HepG2 (cell line): ENCODE measurements around the gene SFXN2. TPM values are rescaled to one million over a fixed set of nuclear protein-coding genes. Genes with fewer than 3 reads are reported as not detected.

ENCODE experiments used
- BCL6 ChIP-seq: IDR thresholded peaks from 2 replicates; pipeline ENCODE4 v1.6.1; 2016; ENCODE audit warnings: missing genetic modification reagents, missing compliant biosample characterization
- FOXA1 ChIP-seq, 2 experiments: fragments of 450-650 bp in 1 of 2; sonication (generic) in 1 of 2; formaldehyde crosslinking in 1 of 2; IDR thresholded peaks; 2 replicates each; pipeline versions ENCODE4 v1.4.0 to v1.6.1; 2016 to 2020; ENCODE audit warnings: missing genetic modification reagents in 1 of 2
- FOXP1 ChIP-seq, 2 experiments: fragments of 450-650 bp in 1 of 2; IDR thresholded peaks; 2 replicates each; pipeline ENCODE4 v1.6.1; 2017 to 2018; ENCODE audit warnings: antibody characterized with exemption in 1 of 2
- JUN ChIP-seq: sonication (generic); formaldehyde crosslinking; IDR thresholded peaks from 2 replicates; pipeline ENCODE4 v1.4.0; 2020; ENCODE audit warnings: mild to moderate bottlenecking, missing genetic modification reagents
- LBX2 ChIP-seq: sonication (generic); formaldehyde crosslinking; IDR thresholded peaks from 2 replicates; pipeline ENCODE4 v1.5.0; 2020; ENCODE audit warnings: missing genetic modification reagents, mild to moderate bottlenecking, borderline replicate concordance
- MEIS2 ChIP-seq: sonication (generic); formaldehyde crosslinking; IDR thresholded peaks from 2 replicates; pipeline ENCODE4 v1.9.0; 2021; ENCODE audit warnings: mild to moderate bottlenecking, missing genetic modification reagents
- MIER3 ChIP-seq: IDR thresholded peaks from 2 replicates; pipeline ENCODE4 v1.6.1; 2016; ENCODE audit warnings: missing compliant biosample characterization, borderline replicate concordance
- ONECUT2 ChIP-seq: sonication (generic); formaldehyde crosslinking; IDR thresholded peaks from 2 replicates; pipeline ENCODE4 v1.4.0; 2020; ENCODE audit warnings: missing genetic modification reagents
- SIX1 ChIP-seq: sonication (generic); formaldehyde crosslinking; IDR thresholded peaks from 2 replicates; pipeline ENCODE4 v1.4.0; 2020; ENCODE audit warnings: missing genetic modification reagents, borderline replicate concordance
- SMARCC2 ChIP-seq: fragments of 450-650 bp; IDR thresholded peaks from 2 replicates; pipeline ENCODE4 v1.6.1; 2017; ENCODE audit warnings: antibody characterized with exemption, mild to moderate bottlenecking
- SPEN ChIP-seq: sonication (generic); formaldehyde crosslinking; IDR thresholded peaks from 2 replicates; pipeline ENCODE4 v1.5.1; 2020; ENCODE audit warnings: low read depth, mild to moderate bottlenecking, missing genetic modification reagents
- SSRP1 ChIP-seq: IDR thresholded peaks from 2 replicates; pipeline ENCODE4 v1.6.1; 2016; ENCODE audit warnings: control low read depth
- THAP8 ChIP-seq: sonication (generic); formaldehyde crosslinking; IDR thresholded peaks from 2 replicates; pipeline ENCODE4 v1.5.1; 2020; ENCODE audit warnings: missing genetic modification reagents, mild to moderate bottlenecking, borderline replicate concordance
- YY1 ChIP-seq: IDR thresholded peaks from 2 replicates; pipeline ENCODE4 v1.6.1; 2011; ENCODE audit warnings: low read length, low read depth, moderate library complexity, mild to moderate bottlenecking; ENCODE audit not compliant: insufficient read depth, insufficient replicate concordance
- ZNF234 ChIP-seq: sonication (generic); formaldehyde crosslinking; conservative IDR thresholded peaks from 2 replicates; pipeline ENCODE4 v1.5.1; 2020; ENCODE audit warnings: mild to moderate bottlenecking, missing genetic modification reagents
- ZNF253 ChIP-seq: sonication (generic); formaldehyde crosslinking; IDR thresholded peaks from 2 replicates; pipeline ENCODE4 v1.8.0; 2022; ENCODE audit warnings: mild to moderate bottlenecking, missing genetic modification reagents, borderline replicate concordance
- ZNF264 ChIP-seq: sonication (generic); formaldehyde crosslinking; IDR thresholded peaks from 2 replicates; pipeline ENCODE4 v1.4.0; 2020; ENCODE audit warnings: missing genetic modification reagents
- ZNF564 ChIP-seq: sonication (generic); formaldehyde crosslinking; IDR thresholded peaks from 2 replicates; pipeline ENCODE4 v1.8.1; 2023; ENCODE audit warnings: mild to moderate bottlenecking, missing genetic modification reagents
- ZNF670 ChIP-seq: sonication (generic); formaldehyde crosslinking; IDR thresholded peaks from 2 replicates; pipeline ENCODE4 v1.8.0; 2022; ENCODE audit warnings: mild to moderate bottlenecking, missing genetic modification reagents, borderline replicate concordance
- ZNF720 ChIP-seq: sonication (generic); formaldehyde crosslinking; IDR thresholded peaks from 2 replicates; pipeline ENCODE4 v1.4.0; 2020; ENCODE audit warnings: missing genetic modification reagents
- ZNF891 ChIP-seq: sonication (generic); formaldehyde crosslinking; IDR thresholded peaks from 2 replicates; pipeline ENCODE4 v1.5.0; 2020; ENCODE audit warnings: mild to moderate bottlenecking, missing genetic modification reagents
- polyA plus RNA-seq, 8 experiments: library from polyadenylated mRNA; depleted of rRNA in 3 of 8; stranded (reverse) in 7 of 8; unstranded in 1 of 8; fragments of >200 nt; fragmentation: Illumina TruSeq in 4 of 8; extraction: Trizol in 4 of 8; gene quantifications; 2 replicates each; pipeline versions ENCODE4 v1.2.1 to v1.2.3, GENCODE V29; 2011 to 2016; ENCODE audit warnings: low read depth in 4 of 8, missing spikeins in 1 of 8, mixed read lengths in 1 of 8; ENCODE audit not compliant: insufficient read depth in 1 of 8
- total RNA-seq, 5 experiments: library from RNA; depleted of rRNA; stranded (reverse); fragments of >200 nt; fragmentation: Illumina TruSeq; extraction: Trizol; gene quantifications; 2 replicates each; pipeline ENCODE4 v1.2.3, GENCODE V29; 2016; ENCODE audit warnings: low read depth in 1 of 5
- TF ChIP-seq, protein P1 (sequence below), 2 experiments: sonication (generic) in 1 of 2; formaldehyde crosslinking in 1 of 2; IDR thresholded peaks; 2 replicates each; pipeline versions ENCODE4 v1.6.1 to v1.9.0; 2014 to 2022; ENCODE audit warnings: antibody characterized with exemption in 1 of 2, borderline replicate concordance in 1 of 2, inconsistent platforms in 1 of 2, low read depth in 1 of 2, missing genetic modification reagents in 1 of 2

Gene SFXN2
- total and polyA plus RNA-seq, 2 of the 13 experiments (the other 11 are each of a cell fraction or from before 2014, with no cell fraction given), result 12.8 to 21.1 TPM

- TF ChIP-seq THAP8 (CRISPR knock-in tag) (no peak), FOXA1 (IDR thresholded peaks at IDR 0.05) (peak; percentile 71), FOXA1 (CRISPR knock-in tag; IDR thresholded peaks at IDR 0.05) (peak; percentile 64), JUN (no peak), ZNF253 (CRISPR knock-in tag) (no peak), SIX1 (CRISPR knock-in tag) (no peak; the same call in 1 of the 2 replicates), ZNF891 (CRISPR knock-in tag) (no peak), ONECUT2 (CRISPR knock-in tag) (no peak), BCL6 (peak; percentile 61; the same call in 1 of the 2 replicates), SPEN (no peak), ZNF720 (CRISPR knock-in tag) (no peak), ZNF234 (no peak), MIER3 (CRISPR knock-in tag) (no peak), MEIS2 (CRISPR knock-in tag) (no peak), ZNF264 (CRISPR knock-in tag) (no peak), ZNF670 (CRISPR knock-in tag) (no peak), YY1 (no peak), LBX2 (no peak), ZNF564 (no peak), FOXP1 (IDR thresholded peaks at IDR 0.05) (peak; percentile 86), FOXP1 (CRISPR knock-in tag; IDR thresholded peaks at IDR 0.05) (peak; percentile 90), SSRP1 (CRISPR knock-in tag) (peak; percentile 32; the same call in 1 of the 2 replicates), SMARCC2 (no peak)
- TF ChIP-seq, protein P1, sequence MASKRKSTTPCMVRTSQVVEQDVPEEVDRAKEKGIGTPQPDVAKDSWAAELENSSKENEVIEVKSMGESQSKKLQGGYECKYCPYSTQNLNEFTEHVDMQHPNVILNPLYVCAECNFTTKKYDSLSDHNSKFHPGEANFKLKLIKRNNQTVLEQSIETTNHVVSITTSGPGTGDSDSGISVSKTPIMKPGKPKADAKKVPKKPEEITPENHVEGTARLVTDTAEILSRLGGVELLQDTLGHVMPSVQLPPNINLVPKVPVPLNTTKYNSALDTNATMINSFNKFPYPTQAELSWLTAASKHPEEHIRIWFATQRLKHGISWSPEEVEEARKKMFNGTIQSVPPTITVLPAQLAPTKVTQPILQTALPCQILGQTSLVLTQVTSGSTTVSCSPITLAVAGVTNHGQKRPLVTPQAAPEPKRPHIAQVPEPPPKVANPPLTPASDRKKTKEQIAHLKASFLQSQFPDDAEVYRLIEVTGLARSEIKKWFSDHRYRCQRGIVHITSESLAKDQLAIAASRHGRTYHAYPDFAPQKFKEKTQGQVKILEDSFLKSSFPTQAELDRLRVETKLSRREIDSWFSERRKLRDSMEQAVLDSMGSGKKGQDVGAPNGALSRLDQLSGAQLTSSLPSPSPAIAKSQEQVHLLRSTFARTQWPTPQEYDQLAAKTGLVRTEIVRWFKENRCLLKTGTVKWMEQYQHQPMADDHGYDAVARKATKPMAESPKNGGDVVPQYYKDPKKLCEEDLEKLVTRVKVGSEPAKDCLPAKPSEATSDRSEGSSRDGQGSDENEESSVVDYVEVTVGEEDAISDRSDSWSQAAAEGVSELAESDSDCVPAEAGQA (IDR thresholded peaks at IDR 0.05; ENCODE audit: low read depth), result no peak
- TF ChIP-seq, protein P1 (CRISPR knock-in tag; IDR thresholded peaks at IDR 0.05; ENCODE audit: borderline replicate concordance), result no peak
Observed at GRCh38 chr10:102769375-102770107, 55.1 kb downstream of the SFXN2 start (continued).
